ENCODE data around the gene PLXNA4.

The PLXNA4 gene

GRCh38 chr7:132469264-132469663 is 107.0 kb downstream of the PLXNA4 start:
- DNase-seq (ENCODE audit: low read depth) = no peak

GRCh38 chr7:132466367-132466766 is 109.9 kb downstream of the PLXNA4 start:
- DNase-seq (ENCODE audit: low read depth) = no peak

GRCh38 chr7:132465516-132465915 is 110.8 kb downstream of the PLXNA4 start:
- DNase-seq (ENCODE audit: low read depth) = no peak

- no peak for DNase-seq (ENCODE audit: low read depth)
These were observed 111.5 kb downstream of the PLXNA4 start for GRCh38 chr7:132464740-132465139.

GRCh38 chr7:132463922-132464321 is 112.3 kb downstream of the PLXNA4 start:
- DNase-seq (ENCODE audit: low read depth) = no peak

GRCh38 chr7:132462478-132462877 is 113.8 kb downstream of the PLXNA4 start:
- no peak for DNase-seq (ENCODE audit: low read depth)

GRCh38 chr7:132461032-132461592 is 115.2 kb downstream of the PLXNA4 start:
- no peak for DNase-seq (ENCODE audit: low read depth)

- no peak for DNase-seq (ENCODE audit: low read depth)
These were observed 117.5 kb downstream of the PLXNA4 start for GRCh38 chr7:132458729-132459128.

- no peak for DNase-seq (ENCODE audit: low read depth)
These were observed 118.6 kb downstream of the PLXNA4 start for GRCh38 chr7:132457658-132458057.

GRCh38 chr7:132456418-132456817 is 119.9 kb downstream of the PLXNA4 start:
- DNase-seq (ENCODE audit: low read depth) = no peak

- no peak for DNase-seq (ENCODE audit: low read depth)
These were observed 120.9 kb downstream of the PLXNA4 start for GRCh38 chr7:132455378-132455777.

- no peak for DNase-seq (ENCODE audit: low read depth)
These were observed 122.4 kb downstream of the PLXNA4 start for GRCh38 chr7:132453826-132454225.

GRCh38 chr7:132451161-132451560 is 125.1 kb downstream of the PLXNA4 start:
- no peak for DNase-seq (ENCODE audit: low read depth)

GRCh38 chr7:132450696-132451095 is 125.6 kb downstream of the PLXNA4 start:
- no peak for DNase-seq (ENCODE audit: low read depth)

- no peak for DNase-seq (ENCODE audit: low read depth)
These were observed 126.1 kb downstream of the PLXNA4 start for GRCh38 chr7:132450188-132450587.

GRCh38 chr7:132446666-132447278 is 129.5 kb downstream of the PLXNA4 start:
- DNase-seq (ENCODE audit: low read depth) = no peak

GRCh38 chr7:132446260-132446659 is 130.0 kb downstream of the PLXNA4 start:
- no peak for DNase-seq (ENCODE audit: low read depth)

GRCh38 chr7:132443761-132444520 is 132.3 kb downstream of the PLXNA4 start:
- DNase-seq (ENCODE audit: low read depth) = no peak

- DNase-seq (ENCODE audit: low read depth) = no peak
These were observed 134.3 kb downstream of the PLXNA4 start for GRCh38 chr7:132441935-132442334.

- no peak for DNase-seq (ENCODE audit: low read depth)
These were observed 136.1 kb downstream of the PLXNA4 start for GRCh38 chr7:132440151-132440550.

- DNase-seq (ENCODE audit: low read depth) = no peak
These were observed 137.3 kb downstream of the PLXNA4 start for GRCh38 chr7:132438926-132439325.

- no peak for DNase-seq (ENCODE audit: low read depth)
These were observed 138.5 kb downstream of the PLXNA4 start for GRCh38 chr7:132437730-132438129.

GRCh38 chr7:132436121-132436520 is 140.1 kb downstream of the PLXNA4 start:
- DNase-seq (ENCODE audit: low read depth) = no peak
